H7 (cell line): ENCODE measurements around the gene KLHDC8A. TPM values are rescaled to one million over a fixed set of nuclear protein-coding genes. Genes with fewer than 3 reads are reported as not detected.
A peak's percentile ranks its signal among the peaks of the same experiment; 100 is the strongest.
"Not testable (repeated sequence)": the region's sequence is repeated elsewhere in the genome, so short reads cannot be mapped to it uniquely, and the experiment has no call there.

Experiments used
- DNase-seq: peaks from one replicate; pipeline ENCODE4 v3.0.0; 2012
- H3K27me3 ChIP-seq: 2 replicates; pipeline ENCODE4 v1.6.0; 2011; ENCODE audit warnings: mild to moderate bottlenecking, low read length; ENCODE audit not compliant: control insufficient read depth, insufficient read depth
- H3K36me3 ChIP-seq: replicated peaks from 2 replicates; pipeline ENCODE4 v1.5.1; 2011; ENCODE audit warnings: low read length; ENCODE audit not compliant: control insufficient read depth, insufficient read depth
- H3K4me3 ChIP-seq: 2 replicates; pipeline ENCODE4 v1.5.1; 2011; ENCODE audit warnings: low read depth, mild to moderate bottlenecking, control low read depth, low read length, moderate library complexity; ENCODE audit not compliant: insufficient read depth
- total RNA-seq: library from RNA; depleted of rRNA; stranded (reverse); fragments of >200 nt; shearing (Covaris generic); gene quantifications from 2 replicates; pipeline ENCODE4 v1.2.3, GENCODE V29; 2014

The KLHDC8A gene
- total RNA-seq, 1 experiment from 2014 or later = 5.0 TPM

DNA sequence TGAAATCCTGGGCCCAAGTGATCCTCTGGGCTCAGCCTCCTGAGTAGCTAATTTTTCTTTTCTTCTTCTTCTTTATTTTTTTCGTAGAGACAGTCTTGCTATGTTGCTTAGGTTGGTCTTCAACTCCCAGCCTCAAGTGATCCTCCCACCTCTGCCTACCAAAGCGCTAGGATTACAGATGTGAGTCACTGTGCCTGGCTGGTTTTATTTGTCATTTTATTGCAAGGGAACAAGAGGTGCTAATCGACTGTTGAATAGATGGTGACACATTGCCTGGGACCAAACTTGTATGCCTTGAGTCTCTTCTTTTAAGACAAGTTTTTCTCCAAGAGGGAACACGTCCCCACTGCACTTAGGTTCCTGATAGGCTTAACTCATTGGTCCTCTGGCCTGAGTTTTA, 20.0 kb upstream of the KLHDC8A start:
- DNase-seq = no peak
- no peaks in the 10 kb centered on the region for H3K27me3 ChIP-seq
- no peak overlapping the region for H3K4me3 ChIP-seq
- no peaks in the 10 kb centered on the region for H3K36me3 ChIP-seq

GRCh38 chr1:205375835-205376545, 19.3 kb upstream of the KLHDC8A start:
- H3K36me3 ChIP-seq = no peaks in the 10 kb centered on the region
- H3K4me3 ChIP-seq = no peak overlapping the region
- H3K27me3 ChIP-seq = no peaks in the 10 kb centered on the region
- DNase-seq = peak; percentile 64

DNA sequence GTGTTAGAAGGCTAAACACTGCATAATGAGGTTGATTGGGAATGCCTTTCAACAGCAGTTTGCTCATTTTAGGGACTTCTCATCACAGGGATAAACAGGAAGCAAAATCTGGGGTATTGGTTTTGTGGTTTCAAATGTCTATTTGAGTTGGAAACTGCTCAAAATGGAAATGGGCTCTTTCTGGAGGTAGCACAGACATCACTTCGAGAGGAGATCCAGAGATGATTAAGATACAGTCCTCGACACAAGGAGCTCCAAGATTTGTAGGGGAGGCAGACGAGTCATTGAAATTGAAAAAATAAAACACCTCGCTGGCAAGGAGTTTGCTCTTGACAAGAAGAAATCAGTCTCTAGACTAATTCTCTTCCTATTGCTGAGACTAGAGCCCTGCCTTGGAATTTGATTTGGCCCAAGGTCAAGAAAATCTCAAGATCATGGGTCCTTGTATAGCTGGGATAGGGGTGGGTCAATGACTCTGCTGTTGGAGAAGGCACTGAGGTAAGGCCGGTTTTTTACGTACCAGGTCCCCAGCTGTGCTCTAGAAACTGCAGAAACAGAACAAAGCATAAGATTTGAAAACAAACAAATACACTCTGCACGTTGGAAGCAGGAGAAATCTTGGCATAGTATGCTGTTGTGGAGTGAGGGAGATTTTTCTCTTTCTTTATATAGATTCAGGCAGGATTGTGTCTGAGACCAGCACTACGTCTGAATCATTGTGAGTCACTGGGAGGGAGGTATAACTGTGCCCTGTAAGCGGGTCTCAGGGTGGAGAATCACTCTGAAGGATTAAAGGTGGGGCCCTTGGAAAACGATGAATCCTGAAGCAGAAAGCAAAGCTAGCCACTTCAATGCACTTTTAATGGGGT, 17.7 kb upstream of the KLHDC8A start:
- H3K36me3 ChIP-seq = no peaks in the 10 kb centered on the region
- H3K27me3 ChIP-seq = no peaks in the 10 kb centered on the region
- no peak for DNase-seq
- H3K4me3 ChIP-seq = no peak overlapping the region

DNA sequence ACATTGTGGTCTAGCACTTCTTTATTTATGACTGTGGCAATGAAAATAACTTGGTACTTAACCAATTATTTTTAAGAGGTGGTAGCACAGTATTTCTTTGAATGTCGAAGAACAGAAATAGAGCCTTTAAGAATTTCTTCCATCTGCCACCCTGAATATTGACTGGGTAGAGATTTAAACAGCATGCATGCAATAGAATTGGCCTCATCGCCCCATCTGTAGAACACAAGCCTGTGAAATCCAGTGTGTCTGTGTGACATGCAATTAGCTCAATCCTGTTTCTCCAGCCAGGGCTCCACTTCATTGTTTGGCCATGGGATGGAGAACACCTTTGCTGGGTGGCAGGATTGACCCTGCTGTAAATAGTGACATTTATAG, 17.1 kb upstream of the KLHDC8A start:
- H3K36me3 ChIP-seq = no peaks in the 10 kb centered on the region
- no peak overlapping the region for H3K4me3 ChIP-seq
- no peak for DNase-seq
- H3K27me3 ChIP-seq = no peaks in the 10 kb centered on the region

DNA sequence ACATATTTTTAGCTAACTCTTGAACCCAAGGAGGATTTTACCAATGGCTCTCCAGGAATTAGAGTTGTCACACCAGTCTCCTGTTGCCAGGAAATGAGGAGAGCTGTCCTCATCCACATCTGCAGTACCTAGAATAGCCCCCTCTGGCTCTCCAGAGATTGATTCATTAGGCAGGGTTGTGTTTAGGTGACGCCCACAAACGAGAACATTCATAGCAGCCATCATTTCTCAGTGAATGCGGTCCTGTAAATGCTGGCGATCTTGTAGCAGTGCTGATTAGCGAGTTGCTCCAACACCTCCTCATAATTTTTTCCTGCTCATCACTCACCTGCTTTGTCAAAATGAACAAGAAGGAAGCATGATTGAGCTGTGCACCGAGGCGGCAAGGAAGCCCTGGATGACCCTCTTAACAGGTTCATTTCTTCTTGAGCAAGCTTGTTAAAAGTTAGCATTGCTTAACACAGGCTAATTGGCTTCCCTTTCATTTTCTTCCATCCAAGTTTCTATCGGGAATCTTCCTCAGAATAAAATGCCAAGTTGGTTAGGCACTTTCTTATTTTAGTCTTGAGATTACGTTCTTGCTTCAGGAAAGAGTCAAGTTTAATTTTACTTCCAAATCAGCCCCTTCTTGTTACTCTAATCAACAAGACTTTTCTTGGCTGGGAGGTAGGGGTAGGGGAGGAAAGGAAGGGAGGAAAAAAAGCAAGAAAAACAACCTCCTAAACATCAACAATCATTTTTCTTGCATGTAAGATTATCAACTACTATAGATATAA, 16.5 kb upstream of the KLHDC8A start:
- no peaks in the 10 kb centered on the region for H3K27me3 ChIP-seq
- H3K36me3 ChIP-seq = no peaks in the 10 kb centered on the region
- H3K4me3 ChIP-seq = no peak overlapping the region
- DNase-seq = no peak

DNA sequence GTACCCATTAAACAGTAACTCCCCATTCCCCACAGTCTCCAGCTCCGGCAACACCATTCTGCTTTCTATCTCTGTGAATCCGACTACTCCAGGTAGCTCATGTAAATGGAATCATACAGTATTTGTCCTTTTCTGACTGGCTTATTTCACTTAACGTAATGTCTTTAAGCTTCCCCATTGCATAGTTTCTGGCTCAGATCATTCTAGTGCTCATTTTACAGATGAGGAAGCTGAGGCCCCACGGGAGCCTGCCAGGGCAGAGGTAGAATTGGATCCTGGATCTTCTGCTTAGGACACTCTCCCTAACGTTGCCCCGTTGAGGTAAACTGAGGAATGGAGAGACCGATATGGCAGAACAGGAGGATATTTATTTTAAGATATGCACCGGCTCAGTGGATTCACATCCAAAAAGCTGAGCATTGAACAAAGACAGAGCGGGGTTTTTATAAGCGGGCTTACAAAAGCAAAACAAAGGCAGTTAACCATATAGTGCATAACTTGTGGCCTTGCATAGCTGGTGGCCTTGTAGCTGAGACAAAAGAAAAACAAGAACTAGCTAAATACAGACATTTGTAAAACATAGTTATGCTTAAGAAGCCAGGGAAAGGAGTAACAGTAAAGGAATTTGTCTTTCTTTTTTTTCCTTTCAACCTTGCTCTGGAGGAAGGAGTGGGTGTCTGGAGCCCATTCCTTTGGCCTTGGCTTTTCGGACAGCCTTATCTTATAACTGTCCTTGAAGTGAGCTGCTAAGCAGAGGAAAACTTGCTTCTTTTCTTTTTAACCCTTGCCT, 15.3 kb upstream of the KLHDC8A start:
- Histone ChIP-seq H3K27me3 (no peaks in the 10 kb centered on the region), H3K4me3 (no peak overlapping the region), H3K36me3 (no peaks in the 10 kb centered on the region)
- no peak for DNase-seq

DNA sequence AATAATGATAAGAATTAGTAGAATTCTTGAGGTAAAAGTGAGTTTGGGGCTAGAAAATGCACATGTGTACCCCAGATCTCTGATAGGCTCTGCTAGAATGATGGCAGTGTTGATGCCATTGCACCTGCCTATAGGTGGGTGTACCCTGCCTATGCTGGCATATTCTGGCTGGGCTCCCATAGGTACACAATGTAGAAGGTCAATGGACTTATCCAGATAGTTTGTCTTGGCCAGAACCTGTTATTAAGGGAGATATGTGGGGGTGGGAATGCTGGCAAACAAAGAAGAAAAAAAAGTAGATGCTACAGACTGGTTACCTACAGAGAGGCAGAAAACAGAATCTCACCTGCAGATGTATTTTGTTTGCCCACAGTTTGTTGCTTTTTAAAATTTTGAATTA, 14.1 kb upstream of the KLHDC8A start:
- H3K27me3 ChIP-seq = no peaks in the 10 kb centered on the region
- DNase-seq = no peak
- H3K4me3 ChIP-seq = no peak overlapping the region
- H3K36me3 ChIP-seq = no peaks in the 10 kb centered on the region

GRCh38 chr1:205369701-205370123, 13.0 kb upstream of the KLHDC8A start:
- H3K36me3 ChIP-seq = no peaks in the 10 kb centered on the region
- no peaks in the 10 kb centered on the region for H3K27me3 ChIP-seq
- H3K4me3 ChIP-seq = no peak overlapping the region
- no peak for DNase-seq

GRCh38 chr1:205368478-205368877, 11.8 kb upstream of the KLHDC8A start:
- no peaks in the 10 kb centered on the region for H3K27me3 ChIP-seq

GRCh38 chr1:205365945-205366463, 9.3 kb upstream of the KLHDC8A start:
- Histone ChIP-seq H3K27me3 (no peaks in the 10 kb centered on the region), H3K4me3 (no peak overlapping the region), H3K36me3 (no peaks in the 10 kb centered on the region)
- no peak for DNase-seq

More at GRCh38 chr1:205368478-205368877, 11.8 kb upstream of the KLHDC8A start:
- H3K4me3 ChIP-seq = no peak overlapping the region
- DNase-seq = no peak
- no peaks in the 10 kb centered on the region for H3K36me3 ChIP-seq

- H3K27me3 ChIP-seq, H3K36me3 ChIP-seq, DNase-seq: not testable (repeated sequence)
Observed at GRCh38 chr1:205365086-205365485, 8.4 kb upstream of the KLHDC8A start.

DNA sequence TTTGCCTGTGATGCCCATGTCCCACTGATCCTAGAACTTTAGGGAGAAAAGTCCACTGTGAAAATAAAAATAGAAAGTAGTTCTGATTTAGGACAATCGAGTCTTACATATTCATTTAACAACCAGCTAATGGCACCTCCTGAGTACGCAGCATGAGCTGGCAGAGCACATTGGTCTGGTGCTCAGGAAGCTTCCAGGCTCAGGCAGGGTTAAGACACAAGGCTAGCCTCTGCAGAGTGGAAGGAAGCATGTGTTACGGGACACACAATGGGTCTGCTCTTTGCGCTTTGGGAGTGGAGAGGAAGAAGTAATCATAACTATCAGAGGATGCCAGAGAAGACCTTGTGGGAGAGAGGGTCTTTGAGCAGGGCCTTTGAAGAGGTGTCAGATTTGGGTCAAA, 4.2 kb upstream of the KLHDC8A start:
- no peak for DNase-seq
- Histone ChIP-seq H3K36me3 (no peaks in the 10 kb centered on the region), H3K27me3 (no peaks in the 10 kb centered on the region), H3K4me3 (no peak overlapping the region)

More at GRCh38 chr1:205365086-205365485, 8.4 kb upstream of the KLHDC8A start:
- H3K4me3 ChIP-seq = not testable (repeated sequence)

DNA sequence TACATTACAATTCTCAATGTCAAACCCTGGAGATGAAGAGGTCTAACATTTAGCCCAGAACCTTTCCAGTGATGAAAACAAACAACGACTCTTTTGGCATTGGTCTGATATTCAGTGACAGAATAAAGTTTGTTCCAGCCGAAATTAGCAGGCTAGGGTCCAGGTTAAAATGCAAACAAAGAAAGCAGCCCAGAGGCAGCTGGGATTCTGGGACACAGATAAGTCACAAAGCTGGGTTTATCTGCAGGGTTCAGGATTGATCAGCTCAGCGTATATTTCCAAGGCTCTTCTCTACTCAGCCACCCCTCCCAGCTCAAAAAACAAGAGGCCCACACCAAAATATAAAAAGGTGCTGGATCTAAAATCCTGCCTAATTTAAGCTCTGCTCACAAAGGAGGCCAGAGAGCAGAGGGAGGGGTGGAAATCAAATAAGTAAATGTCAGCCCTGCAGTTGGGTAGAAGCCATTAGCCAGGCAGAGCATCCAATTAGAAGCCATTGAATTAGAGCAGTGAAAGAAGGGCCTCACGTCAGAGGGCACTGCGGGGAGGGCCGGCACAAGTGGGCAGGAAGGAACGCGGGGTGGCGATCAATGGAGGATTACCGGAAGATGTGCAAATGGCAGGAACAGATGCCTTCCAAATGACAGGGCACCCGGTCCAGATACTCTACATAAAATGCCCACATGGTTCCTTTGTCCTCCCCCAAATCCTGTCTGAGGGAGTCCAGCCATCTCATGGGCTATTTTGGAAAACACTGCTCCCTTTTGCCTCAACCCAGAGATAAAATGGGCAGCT, 3.2 kb upstream of the KLHDC8A start:
- H3K36me3 ChIP-seq = no peaks in the 10 kb centered on the region
- no peak for DNase-seq
- no peak overlapping the region for H3K4me3 ChIP-seq
- H3K27me3 ChIP-seq = no peaks in the 10 kb centered on the region
